WERI-Rb-1 (cell line): ENCODE results near the gene ARID3A.
"Not testable (repeated sequence)": the region's sequence is repeated elsewhere in the genome, so short reads cannot be mapped to it uniquely, and the experiment has no call there.

Experiments
- DNase-seq: peaks from one replicate; pipeline ENCODE4 v3.0.0-alpha.2; 2020
- H3K27ac ChIP-seq: fragments of 250-450 bp; sonication (Bioruptor Pico); 2 replicates; pipeline ENCODE4 v1.5.1; 2020; ENCODE audit warnings: mild to moderate bottlenecking, moderate library complexity
- H3K27me3 ChIP-seq: fragments of 250-450 bp; sonication (Bioruptor Pico); 2 replicates; pipeline ENCODE4 v1.5.1; 2021; ENCODE audit warnings: mild to moderate bottlenecking, low read depth, moderate library complexity; ENCODE audit not compliant: insufficient read depth, severe bottlenecking
- H3K36me3 ChIP-seq: fragments of 250-450 bp; sonication (Bioruptor Pico); 2 replicates; pipeline ENCODE4 v1.5.1; 2020; ENCODE audit warnings: mild to moderate bottlenecking, moderate library complexity
- H3K4me3 ChIP-seq: 2 replicates; pipeline ENCODE4 v1.5.1; 2011; ENCODE audit warnings: low read depth, mild to moderate bottlenecking, control low read depth, low read length
- H3K9me3 ChIP-seq: fragments of 250-450 bp; sonication (Bioruptor Pico); 2 replicates; pipeline ENCODE4 v1.5.1; 2021; ENCODE audit warnings: mild to moderate bottlenecking, moderate library complexity; ENCODE audit not compliant: severe bottlenecking
- TF ChIP-seq, protein P1 (sequence below): IDR thresholded peaks from 2 replicates; pipeline ENCODE4 v1.5.1; 2011; ENCODE audit warnings: low read depth, mild to moderate bottlenecking, control low read depth, inconsistent platforms, low read length

ARID3A gene

DNA sequence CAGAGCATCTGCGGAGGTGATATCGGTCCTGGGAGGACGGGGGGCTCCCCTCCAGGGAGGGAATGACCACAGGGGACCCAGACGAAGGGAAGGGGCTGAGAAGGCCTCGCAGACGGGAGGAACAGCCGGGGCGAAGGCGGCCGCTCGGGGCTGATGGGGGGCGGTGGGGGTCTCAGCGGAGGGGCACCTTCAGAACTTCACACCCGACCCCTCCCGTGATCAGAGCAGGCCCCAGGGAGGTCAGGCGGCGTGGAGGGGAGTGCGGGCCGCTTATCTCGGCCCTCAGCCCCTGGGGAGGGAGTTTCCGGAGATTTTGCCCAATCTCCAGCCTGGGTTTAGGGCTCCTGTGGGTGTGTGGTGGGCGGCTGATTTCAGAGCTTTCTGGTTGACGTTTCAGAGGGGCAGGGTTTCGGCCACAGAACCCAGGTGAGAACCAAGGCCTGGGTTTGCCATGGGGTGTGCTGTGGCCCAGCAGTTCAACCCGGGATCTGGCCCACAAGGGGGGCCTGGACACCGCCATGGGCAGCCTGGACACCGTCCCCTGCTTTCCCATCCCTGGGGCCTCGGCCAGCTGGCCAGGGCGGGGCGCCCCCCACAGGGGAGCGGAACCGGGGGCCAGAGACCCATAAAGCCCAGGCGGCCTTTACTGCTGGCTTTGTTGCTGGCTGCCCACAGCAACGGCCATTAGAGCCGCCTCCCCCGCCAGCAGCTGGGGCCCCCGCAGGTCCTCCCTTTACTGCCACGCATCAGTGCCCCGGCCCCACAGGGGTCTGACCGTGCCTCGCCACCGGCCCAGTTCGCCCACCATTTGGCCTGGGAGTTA, 29.0 kb downstream of the ARID3A start:
- Histone ChIP-seq H3K27me3 (no peaks in the 10 kb centered on the region), H3K4me3 (no peak overlapping the region), H3K27ac (no peak overlapping the region), H3K36me3 (peaks cover 8% of the 10 kb centered on the region), H3K9me3 (no peaks in the 10 kb centered on the region)
- TF ChIP-seq, protein P1, sequence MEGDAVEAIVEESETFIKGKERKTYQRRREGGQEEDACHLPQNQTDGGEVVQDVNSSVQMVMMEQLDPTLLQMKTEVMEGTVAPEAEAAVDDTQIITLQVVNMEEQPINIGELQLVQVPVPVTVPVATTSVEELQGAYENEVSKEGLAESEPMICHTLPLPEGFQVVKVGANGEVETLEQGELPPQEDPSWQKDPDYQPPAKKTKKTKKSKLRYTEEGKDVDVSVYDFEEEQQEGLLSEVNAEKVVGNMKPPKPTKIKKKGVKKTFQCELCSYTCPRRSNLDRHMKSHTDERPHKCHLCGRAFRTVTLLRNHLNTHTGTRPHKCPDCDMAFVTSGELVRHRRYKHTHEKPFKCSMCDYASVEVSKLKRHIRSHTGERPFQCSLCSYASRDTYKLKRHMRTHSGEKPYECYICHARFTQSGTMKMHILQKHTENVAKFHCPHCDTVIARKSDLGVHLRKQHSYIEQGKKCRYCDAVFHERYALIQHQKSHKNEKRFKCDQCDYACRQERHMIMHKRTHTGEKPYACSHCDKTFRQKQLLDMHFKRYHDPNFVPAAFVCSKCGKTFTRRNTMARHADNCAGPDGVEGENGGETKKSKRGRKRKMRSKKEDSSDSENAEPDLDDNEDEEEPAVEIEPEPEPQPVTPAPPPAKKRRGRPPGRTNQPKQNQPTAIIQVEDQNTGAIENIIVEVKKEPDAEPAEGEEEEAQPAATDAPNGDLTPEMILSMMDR, result no peak
- DNase-seq, result no peak

DNA sequence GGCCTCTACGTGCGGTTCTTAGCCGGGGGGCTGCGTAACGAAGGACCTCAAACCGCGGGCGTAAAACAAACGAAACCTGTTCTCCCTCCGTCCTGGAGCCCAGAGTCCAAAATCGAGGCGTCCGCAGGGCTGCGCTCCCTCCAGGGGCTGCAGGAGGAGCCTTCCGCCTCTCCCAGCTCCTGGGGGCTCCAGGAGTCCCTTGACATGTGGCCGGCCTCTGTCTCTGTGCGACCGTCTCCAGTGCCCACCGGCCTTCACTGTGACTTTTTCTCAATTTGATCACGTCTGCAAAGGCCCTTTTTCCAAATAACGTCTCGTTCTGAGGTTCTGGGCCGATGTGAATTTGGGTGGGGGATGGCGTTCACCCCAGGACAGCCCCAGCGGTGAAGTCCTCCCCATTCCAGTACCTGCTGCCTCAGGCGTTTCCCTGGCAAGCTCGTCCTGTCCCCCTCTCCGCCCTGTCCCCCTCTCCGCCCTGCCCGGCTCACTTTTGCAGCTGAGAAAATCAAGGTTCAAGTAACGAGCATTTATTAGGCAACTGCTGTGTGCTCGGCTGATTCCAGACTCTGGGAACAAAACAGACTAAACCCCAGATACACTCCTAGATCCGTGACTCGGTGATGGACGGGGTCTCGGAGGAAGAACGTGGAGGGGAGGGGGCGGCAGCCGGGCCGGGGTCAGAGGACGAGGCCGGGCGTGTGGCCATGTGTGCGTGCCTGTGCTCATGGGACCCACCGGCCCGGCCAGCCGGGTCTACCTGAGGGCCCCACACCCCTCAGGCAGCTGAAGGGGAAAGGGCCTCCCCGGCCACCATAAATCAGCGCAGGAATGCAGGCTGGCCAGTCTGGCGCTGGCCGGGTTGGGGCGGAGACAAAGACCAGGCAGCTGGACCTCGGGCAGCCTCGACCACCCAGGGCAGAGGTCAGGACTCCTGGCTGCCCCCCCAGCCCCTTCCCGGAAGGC, 30.2 kb downstream of the ARID3A start:
- H3K36me3 ChIP-seq, result peaks cover 20% of the 10 kb centered on the region
- TF ChIP-seq, protein P1, result no peak
- no peaks in the 10 kb centered on the region for H3K27me3 ChIP-seq
- DNase-seq, result no peak
- no peak overlapping the region for H3K4me3 ChIP-seq
- H3K27ac ChIP-seq, result no peak overlapping the region
- H3K9me3 ChIP-seq, result no peaks in the 10 kb centered on the region

DNA sequence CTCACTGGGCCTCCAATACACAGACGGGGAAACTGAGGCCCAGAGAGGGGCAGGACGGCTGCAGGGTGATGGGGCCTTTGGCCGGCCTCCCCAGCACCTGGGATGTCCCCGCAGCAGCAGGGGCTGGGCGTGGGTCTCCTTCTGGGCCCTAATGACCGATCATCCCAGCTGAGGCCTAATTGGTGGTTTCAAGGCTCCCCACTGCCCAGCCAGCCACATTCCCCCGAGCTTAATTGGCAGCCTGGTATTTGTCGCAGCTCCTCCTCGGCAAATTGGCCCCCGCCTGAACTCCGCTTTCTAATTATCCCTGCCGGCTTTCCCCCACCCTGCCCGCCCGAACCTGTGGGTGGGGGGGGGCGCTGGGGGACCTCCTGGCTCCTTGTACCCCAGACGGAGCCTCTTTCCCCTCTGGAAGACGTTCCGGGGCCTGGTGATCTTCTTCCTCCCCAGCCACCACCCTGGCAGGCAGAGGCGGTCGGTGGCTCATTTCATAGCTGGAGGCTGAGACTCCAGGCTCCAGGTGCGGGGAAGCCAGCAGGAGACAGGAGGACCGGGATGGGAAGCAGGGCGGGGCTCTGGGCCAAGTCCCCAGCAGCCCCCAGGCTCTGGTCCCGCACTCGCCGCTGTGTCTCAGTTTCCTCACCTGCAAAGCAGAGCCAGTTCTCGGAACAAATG, 31.1 kb downstream of the ARID3A start:
- TF ChIP-seq, protein P1, result no peak

DNA sequence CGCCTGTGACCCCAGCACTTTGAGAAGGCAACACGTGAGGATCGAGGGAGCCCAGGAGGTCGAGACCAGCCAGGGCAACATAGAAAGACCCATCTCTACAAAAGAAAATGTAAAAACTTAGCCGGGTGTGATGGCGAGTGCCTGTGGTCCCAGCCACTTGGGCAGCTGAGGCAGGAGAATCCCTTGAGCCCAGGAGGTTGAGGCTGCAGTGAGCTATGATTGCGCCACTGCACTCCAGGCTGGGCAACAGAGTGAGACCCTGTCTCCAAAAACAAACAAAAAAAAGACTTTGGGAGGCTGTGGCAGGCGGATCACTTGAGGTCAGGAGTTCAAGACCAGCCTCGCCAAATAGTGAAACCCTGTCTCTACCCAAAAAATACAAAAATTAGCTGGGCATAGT, 31.7 kb downstream of the ARID3A start:
- H3K36me3 ChIP-seq, result peaks cover 28% of the 10 kb centered on the region
- H3K9me3 ChIP-seq, H3K27ac ChIP-seq, H3K27me3 ChIP-seq, DNase-seq, H3K4me3 ChIP-seq: not testable (repeated sequence)

More for the DNA sequence above, 31.1 kb downstream of the ARID3A start:
- Histone ChIP-seq H3K27ac (no peak overlapping the region), H3K36me3 (peaks cover 28% of the 10 kb centered on the region), H3K4me3 (no peak overlapping the region), H3K27me3 (no peaks in the 10 kb centered on the region), H3K9me3 (no peaks in the 10 kb centered on the region)
- no peak for DNase-seq

DNA sequence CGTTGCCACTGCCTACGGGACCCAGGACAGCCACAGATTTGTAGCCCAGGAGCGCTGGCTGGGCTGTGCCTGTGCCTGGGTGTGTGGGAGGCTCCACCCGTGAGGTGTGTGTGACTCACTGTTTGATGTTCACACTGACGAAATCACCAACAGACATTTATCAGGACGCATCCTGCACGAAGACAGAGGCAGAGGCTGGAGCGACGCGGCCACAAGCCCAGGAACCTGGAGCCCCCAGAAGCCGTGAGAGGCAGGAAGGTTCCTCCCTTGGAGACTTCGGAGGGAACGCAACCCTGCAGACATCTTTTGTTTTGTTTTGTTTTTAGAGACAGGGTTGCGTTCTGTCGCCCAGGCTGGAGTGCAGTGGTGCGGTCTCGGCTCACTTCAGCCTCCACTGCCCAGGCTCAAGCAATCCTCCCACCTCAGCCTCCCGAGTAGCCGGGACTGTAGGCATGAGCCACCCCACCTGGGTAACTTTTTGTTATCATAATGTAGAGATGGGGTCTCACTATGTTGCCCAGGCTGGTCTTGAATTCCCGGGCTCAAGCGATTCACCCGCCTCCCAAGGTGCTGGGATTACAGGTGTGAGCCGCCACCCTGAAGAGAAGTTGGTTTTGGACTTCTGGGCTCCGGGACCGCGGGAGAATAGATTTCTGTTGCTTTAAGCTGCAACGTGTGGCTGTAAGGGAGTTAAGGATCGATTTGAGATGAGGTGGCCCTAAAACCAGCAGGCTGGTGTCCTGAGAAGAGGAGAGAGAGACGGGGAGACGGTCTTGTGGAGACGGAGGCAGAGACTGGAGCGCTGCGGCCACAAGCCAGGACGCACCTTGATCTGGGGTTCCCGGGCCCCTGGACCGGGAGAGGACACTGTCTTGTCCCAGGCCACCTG, 33.4 kb downstream of the ARID3A start:
- no peak for DNase-seq
- no peak overlapping the region for H3K4me3 ChIP-seq
- no peaks in the 10 kb centered on the region for H3K27me3 ChIP-seq
- H3K27ac ChIP-seq, result no peak overlapping the region
- TF ChIP-seq, protein P1, result no peak
- peaks cover 40% of the 10 kb centered on the region for H3K36me3 ChIP-seq
- H3K9me3 ChIP-seq, result no peaks in the 10 kb centered on the region
